OCI-LY3 (cell line): Measurements from ENCODE around the gene TTC32.

Source experiments
- CTCF ChIP-seq: fragments of 200-600, 300-600 bp; sonication (generic); IDR thresholded peaks from 2 replicates; pipeline ENCODE4 v1.5.1; 2014; ENCODE audit warnings: antibody characterized with exemption, low read length, low read depth
- EZH2phosphoT487 ChIP-seq: fragments of 200-600 bp; shearing (Covaris generic); IDR thresholded peaks from 2 replicates; pipeline ENCODE4 v1.6.1; 2018; ENCODE audit warnings: antibody characterized with exemption, mixed run types, low read depth

GRCh38 chr2:19859565-19859964 is 42.2 kb downstream of the TTC32 start:
- TF ChIP-seq CTCF, result no peak
- no peak for TF ChIP-seq EZH2phosphoT487
